Measurements from ENCODE around the gene MYBPH.

DNA sequence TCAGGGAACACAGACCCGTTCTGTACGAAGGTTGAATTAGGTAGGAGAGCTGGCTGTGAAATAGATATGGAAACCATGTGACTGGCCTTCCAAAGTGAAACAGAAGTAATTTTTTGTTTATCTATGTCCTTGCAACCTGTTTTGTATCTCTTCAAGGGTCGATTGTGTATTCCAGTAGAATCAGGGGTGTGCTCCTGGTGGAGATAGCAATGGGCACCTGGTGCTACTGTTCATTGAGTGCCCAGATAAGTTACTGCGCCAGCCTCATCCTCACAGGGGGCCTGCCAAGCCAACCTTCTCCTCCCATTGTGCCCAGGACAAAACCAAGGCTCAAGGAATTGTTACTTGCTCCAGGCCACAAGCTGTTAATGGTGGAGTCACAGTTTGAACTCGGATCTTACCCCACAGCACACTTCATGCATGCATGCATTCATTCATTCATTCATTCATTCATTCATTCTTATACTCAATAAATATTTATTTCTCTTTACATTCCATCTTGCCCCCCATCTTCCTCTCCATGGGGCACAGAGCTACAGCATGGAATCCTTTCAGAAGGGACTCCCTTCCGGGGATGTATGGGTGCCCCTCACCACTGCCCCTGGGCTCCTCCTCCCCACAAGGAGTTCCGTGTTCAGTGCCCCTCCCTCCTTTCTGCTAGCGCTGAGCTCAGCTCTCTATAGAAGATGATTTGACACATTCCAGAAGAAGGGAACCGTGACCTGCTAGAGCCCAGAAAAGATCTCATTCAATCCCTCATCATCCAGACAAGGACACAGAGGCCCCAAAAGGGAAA is 24.1 kb downstream of the MYBPH start:
- TF ChIP-seq CTCF (IDR thresholded peaks at IDR 0.05) (no peak), POLR2A (IDR thresholded peaks at IDR 0.05) (no peak)
